Amygdala (tissue), 56 donors: ENCODE measurements around the gene CLCF1.

ENCODE experiments used
- DNase-seq, 56 donors: peaks; one replicate each; lab custom pipeline; 2025; lab: John Stamatoyannopoulos, UW

Gene CLCF1

DNA sequence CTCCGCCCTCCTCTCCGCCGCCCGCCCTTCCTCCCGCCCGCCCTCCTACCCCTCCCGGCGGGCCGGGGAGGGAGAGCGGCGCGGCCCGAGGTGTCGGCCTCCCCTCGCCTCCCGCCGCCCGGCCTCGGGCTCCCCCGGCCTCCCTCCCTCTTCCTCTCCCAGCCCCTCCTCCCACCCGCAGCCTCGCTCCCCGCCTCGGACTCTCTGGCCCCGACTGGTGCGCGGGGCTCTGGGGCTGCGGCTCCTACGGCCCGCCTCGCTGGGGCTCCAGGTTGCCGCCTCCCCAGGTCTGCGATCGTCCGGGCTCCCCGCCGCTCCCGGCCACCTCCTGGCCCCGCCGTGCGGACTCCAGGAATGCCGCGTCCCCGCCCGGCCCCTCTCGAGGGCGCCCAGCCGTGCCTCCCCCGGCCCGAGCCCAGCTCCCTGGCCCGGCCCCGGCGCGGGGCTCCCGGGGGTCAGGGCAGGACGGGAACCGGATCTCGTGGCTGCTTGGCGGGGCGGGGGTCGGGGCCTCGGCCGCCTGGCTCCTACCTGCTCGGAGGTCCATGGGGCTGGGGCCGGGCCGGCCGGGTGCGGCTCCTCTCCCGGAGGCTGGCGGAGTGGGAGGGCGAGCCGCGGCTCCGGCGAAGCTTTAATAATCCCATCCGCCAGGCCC is at the start of gene CLCF1:
TSS of gene CLCF1 (minus strand) at position 606 of the 655 bp plus-strand sequence. CDS start at position 547, 59 bp downstream.
- DNase-seq: peak in 2 of 56 donors; percentile 20 to 28

DNA sequence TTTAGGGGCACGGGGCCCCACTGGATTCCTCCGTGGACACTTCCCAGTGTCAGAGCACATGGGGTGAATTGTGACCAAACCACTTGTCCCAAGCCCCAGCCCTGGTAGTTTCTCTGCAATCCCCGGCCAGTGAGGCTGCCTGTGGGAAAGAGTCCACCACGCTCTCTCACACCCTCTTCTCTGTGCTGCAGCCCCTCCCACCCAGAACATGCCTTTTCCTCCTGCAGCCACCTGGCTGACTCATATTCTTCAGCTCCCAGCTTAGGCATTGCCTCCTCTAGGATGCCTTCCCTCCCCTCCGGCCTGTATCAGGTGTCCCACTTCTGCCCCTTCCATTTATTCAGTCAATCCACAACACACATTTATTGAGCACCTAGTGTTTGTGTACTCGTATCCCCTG is 49.5 kb upstream of the CLCF1 start:
- DNase-seq: no peak

DNA sequence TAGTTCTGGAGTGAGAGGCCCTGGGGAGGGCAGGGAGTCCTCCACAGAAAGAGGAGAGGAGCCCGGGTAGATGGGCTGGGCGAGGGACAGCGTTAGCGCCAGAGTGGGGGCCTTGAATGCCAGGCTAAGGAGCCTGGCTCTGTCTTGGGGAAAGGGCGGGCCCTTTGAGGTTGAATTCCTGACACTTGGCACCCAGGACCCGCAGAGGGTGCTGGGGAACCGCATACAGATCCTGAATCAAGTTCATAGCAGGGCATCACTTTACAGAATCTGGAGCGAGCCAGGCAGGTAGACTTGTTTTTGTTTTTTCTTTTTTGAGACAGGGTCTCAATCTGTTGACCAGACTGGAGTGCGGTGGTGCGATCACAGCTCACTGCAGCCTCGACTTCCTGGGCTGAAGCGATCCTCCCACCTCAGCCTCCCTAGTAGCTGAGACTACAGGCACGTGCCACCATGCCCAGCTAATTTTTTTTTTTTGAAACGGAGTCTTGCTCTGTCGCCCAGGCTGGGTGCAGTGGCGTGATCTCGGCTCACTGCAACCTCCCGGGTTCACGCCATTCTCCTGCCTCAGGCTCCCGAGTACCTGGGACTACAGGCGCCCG is 48.1 kb upstream of the CLCF1 start:
- DNase-seq: no peak

DNA sequence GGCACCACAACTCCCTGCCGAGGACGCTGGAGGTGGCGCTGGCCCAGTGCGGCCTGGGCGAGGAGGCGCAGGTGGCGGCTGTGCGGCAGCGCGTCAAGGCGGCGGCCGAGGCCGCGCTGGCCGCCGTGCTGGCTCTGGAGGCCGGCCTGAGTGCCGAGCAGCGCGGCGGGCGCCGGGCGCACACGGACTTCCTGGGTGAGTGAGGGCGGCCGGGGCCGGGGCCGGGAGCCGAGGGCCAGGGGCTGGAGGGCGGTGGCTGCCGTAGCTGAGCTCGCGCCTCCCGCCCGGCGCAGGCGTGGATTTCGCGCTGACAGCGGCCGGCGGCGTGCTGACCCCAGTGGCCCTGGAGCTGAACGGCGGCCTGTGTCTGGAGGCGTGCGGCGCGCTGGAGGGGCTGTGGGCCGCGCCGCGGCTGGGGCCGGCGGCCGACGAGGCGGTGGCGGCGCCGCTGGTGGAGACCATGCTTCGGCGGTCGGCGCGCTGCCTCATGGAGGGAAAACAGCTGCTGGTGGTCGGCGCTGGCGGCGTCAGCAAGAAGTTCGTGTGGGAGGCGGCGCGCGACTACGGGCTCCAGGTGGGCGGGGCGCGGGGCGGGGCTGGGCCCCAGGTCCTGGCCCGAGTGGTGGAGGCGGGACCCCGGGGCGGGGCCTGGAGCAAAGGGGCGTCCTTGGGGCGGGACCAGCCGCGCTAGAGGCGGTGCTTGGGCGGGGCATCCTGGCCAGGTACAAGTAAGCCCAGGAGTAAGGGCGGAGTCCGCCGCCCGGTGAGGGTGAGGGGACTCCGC is 47.4 kb upstream of the CLCF1 start:
- DNase-seq: peak in 54 of 56 donors; percentile 49 to 95 (median 84)

DNA sequence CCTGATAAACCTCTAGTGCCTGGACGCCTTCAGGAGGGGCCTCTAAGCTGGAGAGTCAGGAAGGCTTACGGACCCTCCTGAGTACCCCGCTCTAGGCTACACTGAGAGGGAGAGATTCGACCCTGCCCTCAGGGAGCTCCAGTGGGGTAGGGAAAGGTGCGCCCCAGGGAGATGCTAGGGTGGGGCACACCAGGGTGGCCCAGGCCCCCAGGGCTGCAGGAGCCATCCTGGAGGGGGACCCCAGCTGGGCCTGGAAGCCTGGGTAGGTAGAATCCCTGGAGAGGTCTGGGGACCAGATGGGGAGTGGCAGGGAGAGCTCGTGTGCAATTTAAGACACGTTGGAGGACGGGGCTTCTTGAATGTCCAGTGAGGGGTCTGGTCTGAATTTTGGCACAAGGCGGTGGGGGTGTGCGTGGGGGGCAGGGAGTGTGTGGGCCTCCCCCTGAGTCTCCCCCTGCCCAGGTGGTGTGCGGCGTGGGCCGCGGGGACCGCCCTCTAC is 46.8 kb upstream of the CLCF1 start:
- no peak for DNase-seq

DNA sequence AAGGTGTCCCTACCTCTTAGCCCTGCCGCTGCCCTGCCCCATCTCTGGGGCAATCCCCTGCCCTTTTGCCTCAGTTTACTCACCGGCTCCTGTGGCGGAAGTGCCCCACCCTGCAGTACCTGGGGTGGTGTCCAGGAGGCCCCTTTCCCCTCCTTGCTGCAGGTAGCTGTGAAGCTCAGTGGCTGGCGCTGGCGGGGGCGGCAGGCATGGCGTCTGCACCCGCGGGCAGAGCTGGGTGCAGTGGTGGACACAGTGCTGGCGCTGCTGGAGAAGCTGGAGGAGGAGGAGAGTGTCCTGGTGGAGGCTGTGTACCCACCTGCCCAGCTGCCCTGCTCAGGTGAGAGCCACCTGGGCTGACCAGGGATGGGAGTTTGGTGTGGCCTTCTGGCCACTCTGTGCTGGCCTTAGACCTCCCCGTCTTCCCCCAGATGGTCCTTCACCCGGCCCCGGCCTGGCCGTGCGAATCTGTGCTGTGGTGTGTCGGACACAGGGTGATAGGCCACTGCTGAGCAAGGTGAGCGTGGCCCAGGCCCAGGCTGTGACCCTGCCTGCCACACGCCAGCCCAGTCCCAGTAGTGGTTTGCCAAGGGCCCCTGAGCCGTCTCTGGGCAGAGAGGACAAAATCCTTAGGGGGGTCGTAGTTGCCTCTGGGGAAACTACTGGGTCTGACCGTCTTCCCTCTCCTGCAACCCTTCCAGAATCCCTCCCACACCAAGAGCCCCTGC is 46.1 kb upstream of the CLCF1 start:
- no peak for DNase-seq

DNA sequence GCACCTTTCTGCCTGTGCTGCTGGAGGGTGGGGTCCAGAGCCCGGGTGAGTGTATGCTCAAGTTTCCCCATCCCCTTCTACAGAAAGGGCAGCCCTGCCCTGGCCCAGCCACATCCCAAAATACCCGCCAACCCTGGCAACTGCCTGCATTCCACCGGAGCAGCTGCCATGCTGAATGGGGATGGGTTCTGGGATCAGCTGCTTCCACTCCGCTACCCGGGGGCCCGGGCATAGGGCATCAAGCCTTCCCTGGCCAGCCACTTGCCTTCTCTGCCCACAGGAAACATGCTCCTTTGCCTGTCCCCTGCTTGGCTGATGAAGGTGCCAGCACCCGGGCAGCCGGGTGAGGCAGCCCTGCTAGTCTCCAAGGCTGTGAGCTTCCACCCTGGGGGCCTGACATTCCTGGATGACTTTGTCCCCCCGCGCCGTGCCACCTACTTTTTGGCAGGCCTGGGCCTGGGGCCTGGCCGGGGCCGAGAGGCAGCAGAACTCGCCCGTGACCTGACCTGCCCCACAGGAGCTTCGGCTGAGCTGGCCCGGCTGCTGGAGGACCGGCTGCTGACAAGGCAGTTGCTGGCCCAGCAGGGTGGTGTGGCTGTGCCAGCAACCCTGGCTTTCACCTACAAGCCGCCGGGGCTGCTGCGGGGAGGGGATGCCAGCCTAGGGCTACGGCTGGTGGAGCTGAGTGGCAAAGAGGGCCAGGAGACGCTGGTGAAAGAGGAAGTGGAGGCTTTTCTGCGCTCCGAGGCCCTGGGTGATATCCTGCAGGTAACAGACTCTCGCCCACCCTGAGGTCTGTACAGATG is 45.3 kb upstream of the CLCF1 start:
- DNase-seq: peak in 2 of 56 donors; percentile 24 to 36

DNA sequence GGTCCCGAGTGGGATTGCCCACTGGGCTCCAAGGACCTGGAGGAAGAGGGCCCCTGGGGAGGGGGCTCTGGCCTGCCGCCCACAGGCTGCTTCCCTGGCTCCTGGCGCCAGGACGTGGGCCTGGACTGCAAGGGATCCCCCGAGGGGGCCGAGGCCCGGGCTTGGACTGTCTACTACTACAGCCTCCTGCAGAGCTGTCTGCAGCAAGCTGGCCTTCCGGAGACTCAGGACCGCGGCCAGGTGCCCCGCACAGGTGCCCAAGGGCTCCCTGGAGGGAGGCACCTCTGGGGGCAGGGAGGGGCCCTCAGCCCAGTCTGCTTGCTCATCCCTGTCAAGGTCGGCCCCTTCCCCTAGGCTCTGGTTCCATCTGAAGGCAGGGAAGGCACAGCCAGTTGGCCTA is 44.0 kb upstream of the CLCF1 start:
- DNase-seq: no peak

DNA sequence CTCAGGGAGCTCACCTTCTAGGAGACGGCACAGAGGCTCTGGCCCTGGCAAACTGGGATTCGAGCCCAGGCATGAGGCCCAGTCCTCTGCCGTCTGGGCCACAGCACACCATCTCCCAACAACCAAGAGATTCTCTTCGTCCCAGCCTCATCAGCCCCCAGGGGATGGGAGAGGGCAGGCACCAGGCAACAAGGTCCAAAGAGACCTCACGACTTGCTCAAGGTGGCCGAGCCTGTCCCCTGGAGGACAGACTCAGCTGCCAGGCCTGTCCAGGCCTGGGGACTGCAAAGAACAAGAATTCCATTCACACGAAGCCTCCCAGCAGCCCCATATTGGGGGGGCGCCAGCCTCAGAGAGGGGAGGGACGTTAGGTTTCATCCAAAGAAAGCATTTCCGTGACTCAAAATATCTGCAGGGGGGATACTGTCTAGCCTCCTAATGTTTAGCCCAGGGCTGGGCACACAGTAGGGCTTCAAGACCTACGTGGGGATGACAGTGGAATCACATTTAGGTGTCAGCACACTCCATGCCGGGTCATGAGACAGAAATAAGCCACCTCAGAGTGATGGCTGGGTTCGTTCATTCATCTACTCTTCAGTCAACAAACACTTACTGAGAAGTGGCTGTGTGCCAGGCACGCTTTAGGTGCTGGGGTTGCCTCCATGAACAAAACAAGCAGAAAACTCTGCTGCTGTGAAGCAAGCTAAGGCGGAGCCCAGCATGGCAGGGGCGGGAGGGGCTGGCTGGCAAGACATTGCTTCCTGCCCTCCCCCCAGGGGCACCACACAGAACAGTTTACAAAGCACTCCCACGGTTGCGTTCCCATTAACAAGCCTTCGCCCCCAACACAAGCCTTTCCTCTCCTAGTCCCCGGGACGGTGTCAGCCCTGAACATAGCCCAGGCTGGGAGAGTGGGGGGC is 43.3 kb upstream of the CLCF1 start:
- peak in 16 of 56 donors; percentile 22 to 69 (median 34) for DNase-seq

DNA sequence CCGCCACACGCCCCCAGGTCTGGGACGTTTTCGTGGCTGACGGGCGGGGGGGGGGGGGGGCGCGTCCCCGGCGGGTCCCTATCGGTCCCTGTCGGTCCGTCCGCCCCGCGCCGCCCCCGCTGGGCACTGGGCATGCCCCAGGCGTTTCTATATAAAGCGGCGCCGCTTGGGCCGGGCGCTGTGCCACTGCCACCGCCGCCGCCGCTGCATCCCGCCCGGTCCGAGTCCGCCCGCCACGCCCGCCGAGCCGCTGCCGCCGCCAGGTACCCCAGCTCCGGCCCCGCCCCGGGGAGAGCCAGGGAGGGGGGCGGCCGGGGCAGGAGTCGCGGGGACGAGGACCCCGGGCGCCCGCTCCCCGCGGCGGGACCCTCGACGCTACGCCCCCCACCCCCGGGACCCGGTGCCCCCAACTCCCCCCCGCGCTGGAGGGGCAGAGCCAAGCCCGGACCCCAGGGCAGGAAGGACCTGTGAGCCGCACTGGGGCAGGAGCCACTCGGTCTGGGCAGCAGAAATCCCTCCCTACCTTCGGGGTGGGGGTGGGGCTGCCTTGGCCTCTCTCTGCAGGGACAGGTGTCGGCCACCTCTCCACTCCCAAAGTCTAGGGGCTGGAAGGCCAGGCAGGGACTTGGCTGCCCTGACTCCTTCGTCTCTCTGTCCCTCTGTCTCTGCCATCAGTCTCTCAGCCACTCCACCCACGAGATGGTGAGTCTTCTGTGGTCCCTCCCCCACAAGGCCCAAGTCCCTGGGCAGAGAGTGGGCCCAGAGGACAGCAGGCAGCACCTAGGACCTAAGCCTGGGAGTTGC is 42.3 kb upstream of the CLCF1 start, which contains the start of gene CARNS1:
TSS of gene CARNS1 (plus strand) at position 178 of the 804 bp plus-strand sequence. CDS start at position 700, 522 bp downstream.
- peak in 36 of 56 donors; percentile 25 to 89 (median 74) for DNase-seq

DNA sequence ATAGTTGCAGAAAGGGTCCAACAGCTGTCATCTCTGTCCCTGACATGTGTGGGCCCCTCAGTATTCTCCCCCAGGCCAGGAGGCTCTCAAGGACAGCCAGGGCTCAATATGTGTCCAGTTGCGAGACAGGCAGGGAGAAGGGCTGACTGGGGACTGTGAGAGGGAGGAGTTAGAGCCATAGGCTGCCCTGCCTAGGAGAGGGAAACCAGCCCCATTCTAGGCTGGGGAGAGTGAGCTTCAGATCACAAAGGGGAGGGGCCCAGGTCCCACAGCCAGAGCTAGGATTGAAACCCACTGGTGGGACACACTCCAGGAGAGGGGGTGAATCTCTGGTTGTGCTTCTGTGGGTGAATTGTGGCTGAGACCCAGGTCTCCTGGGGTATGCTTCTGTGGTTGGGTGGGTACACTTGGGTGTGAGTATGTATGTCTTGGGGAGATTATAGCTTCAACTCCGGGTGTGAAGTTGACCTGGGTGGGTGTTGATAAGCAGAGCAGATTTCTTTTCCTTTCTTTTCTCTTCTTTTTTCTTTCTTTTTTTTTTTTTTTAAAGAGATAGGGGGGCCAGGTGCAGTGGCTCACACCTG is 40.0 kb upstream of the CLCF1 start:
- peak in 4 of 56 donors; percentile 21 to 44 (median 22) for DNase-seq

DNA sequence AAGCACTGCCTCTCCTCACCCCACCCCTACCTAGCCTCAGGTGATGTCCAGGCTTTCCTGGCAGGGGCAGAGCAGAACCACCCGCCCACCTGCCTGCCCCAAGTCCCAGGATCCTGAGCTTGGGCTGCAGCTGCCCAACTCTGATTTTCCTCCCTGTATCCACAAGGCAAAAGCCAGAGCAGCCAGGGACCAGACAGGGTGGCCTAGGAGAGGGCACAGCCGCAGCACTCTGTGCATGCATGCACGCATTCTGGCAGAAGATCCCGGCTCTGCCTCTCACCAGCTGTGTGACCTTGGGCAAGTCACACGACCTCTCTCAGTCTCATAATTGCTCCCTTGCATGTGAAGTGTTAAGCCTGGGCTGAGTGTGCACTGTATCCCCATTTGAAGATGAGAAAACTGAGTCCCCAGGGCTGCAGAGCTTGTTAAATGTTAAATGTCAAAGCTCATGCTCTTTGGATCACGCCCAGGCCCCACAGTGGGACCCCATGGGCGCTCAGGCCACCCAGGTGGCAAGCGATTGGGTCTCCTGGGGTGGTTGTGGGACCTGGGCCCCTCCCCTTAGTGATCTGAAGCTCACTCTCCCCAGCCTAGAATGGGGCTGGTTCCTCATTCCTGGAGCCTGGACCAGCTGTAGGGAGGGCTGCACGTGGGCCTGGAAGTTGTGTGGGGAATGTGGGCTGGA is 39.2 kb upstream of the CLCF1 start:
- DNase-seq: no peak

DNA sequence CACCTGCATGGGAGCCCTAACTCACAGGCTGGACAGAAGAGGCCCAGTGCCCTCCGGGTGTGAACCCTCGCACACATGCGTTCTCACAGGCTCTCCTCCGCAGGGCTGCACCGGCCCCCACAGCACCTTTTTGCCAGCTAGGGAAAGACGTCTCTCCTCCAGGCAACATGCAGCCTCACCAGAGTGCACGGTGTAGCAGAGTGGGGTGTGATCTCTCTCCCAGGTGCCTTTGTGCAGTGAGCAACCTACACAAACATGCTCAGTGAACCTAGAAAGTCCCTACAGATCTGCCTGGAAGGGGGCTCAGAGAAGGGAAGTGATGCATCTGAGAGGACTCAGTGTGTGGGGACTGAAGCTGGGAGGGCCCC is 38.4 kb upstream of the CLCF1 start:
- no peak for DNase-seq

DNA sequence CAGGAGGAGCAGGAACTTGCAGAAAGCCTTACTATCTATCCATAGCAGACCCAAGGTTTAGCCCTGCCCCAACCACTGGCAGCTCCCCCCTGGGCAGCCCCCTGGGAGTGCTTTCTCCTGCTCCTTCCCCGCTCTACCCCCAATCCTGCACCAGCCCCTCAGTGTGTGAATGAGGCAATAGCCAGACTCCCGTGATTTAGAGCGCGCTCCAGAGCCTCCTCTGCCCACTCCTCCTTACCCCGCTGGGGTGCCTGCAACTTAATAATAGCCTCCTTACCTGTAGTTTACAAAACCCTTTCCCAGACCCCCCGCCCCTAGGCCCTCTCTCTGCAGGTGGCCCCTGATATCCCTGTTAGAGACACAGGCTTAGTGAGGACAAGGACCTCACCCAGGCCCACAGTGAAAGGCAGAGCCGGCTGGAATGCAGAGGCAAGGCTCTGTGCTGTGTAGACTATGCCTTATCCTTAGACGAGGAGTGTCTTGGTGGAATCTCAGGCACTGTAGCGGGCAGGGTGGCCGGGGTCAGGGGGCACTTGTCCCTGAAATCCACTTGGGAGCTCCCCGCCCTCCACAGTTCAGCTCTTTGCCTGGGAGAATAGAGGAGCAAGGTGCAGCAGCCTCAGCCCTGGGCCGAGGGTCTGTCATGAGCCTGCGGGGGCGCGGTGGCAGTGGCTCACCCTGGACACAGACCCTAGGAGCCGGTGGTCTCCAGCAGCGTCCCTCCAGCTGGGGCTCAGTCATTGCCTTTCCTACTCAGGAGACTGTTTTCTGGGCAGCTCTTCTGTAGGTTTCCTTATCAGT is 37.8 kb upstream of the CLCF1 start:
- DNase-seq: no peak

DNA sequence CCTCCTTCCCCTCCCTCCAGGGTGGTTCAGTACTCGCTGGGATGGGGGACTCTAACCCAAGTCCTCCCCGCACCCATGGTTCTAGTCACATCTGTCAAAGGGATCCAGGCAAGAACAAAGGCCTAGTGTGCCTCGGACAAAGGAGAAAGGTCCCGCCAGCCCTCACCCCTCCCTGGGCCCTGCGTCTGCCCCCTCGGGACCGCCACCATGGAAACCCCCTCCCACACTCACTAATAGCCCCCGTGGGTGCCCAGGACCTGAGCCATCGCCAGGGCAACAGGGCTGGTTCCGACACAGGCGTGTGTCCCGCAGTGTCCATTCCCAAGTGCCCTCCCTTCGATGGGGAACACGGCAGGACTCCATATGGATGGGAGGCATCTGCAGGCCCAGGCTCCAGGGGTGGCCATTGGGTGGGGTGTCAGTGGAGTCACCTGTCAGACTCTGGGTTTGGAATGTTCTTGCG is 37.0 kb upstream of the CLCF1 start:
- peak in 53 of 56 donors; percentile 27 to 92 (median 77) for DNase-seq
